Panc1 (cell line): Measurements from ENCODE around the gene PCED1A. TPM values are rescaled to one million over a fixed set of nuclear protein-coding genes. Genes with fewer than 3 reads are reported as not detected.

Experiments
- ATAC-seq: fragments of 200-7000 bp; cut with Tn5 transposase; 2 replicates; pipeline ENCODE4 v1.9.1; 2020; ENCODE audit warnings: mild to moderate bottlenecking, moderate library complexity
- BruUV-seq: library from RNA; stranded (reverse); fragments of 400-500 nt; replicated peaks from 2 replicates; lab custom pipeline; 2021; lab: Mats Ljungman, UMichigan
- CTCF ChIA-PET: fragments of 300-600 bp; sonication (Branson Sonifier 250); formaldehyde crosslinking; loops from one replicate; lab custom pipeline; 2022; ENCODE audit warnings: antibody characterized with exemption; lab: Charles Lee
- POLR2A ChIA-PET: fragments of 300-600 bp; sonication (Branson Sonifier 250); formaldehyde crosslinking; loops from one replicate; lab custom pipeline; 2022; ENCODE audit warnings: antibody characterized with exemption; lab: Charles Lee
- DNase-seq: peaks from one replicate; pipeline ENCODE4 v3.0.0-alpha.2; 2010; ENCODE audit warnings: low read depth, low spot score
- H3K27ac ChIP-seq: 2 replicates; pipeline ENCODE4 v1.5.1; 2011; ENCODE audit warnings: mild to moderate bottlenecking, low read length, inconsistent platforms
- H3K27me3 ChIP-seq: fragments of 200-500 bp; sonication (Bioruptor generic); 2 replicates; pipeline ENCODE4 v1.6.0; 2014; ENCODE audit warnings: low read length, inconsistent platforms; ENCODE audit not compliant: control insufficient read depth, insufficient read depth
- H3K36me3 ChIP-seq: fragments of 200-500 bp; sonication (Bioruptor generic); 2 replicates; pipeline ENCODE4 v1.5.1; 2014; ENCODE audit warnings: inconsistent platforms, mild to moderate bottlenecking, low read length, moderate library complexity; ENCODE audit not compliant: control insufficient read depth, insufficient read depth
- H3K4me1 ChIP-seq: 2 replicates; pipeline ENCODE4 v1.5.1; 2011; ENCODE audit warnings: inconsistent platforms, mild to moderate bottlenecking, low read length, moderate library complexity; ENCODE audit not compliant: control insufficient read depth, insufficient read depth
- H3K4me3 ChIP-seq, 2 experiments: 2 replicates each; pipeline ENCODE4 v1.5.1; 2011 to 2012; ENCODE audit warnings: low read depth in 2 of 2, low read length in 2 of 2, mild to moderate bottlenecking in 2 of 2, inconsistent platforms in 1 of 2, moderate library complexity in 1 of 2
- H3K9me3 ChIP-seq: fragments of 200-500 bp; sonication (Bioruptor generic); 2 replicates; pipeline ENCODE4 v1.5.1; 2014; ENCODE audit warnings: low read depth, mild to moderate bottlenecking, inconsistent platforms, low read length, moderate library complexity; ENCODE audit not compliant: control insufficient read depth, insufficient read depth
- CTCF ChIP-seq: fragments of 450-650 bp; IDR thresholded peaks from 2 replicates; pipeline ENCODE4 v1.5.1; 2017; ENCODE audit warnings: mild to moderate bottlenecking
- POLR2AphosphoS5 ChIP-seq: IDR thresholded peaks from 2 replicates; pipeline ENCODE4 v1.6.1; 2012; ENCODE audit warnings: mild to moderate bottlenecking, low read depth, low read length, moderate library complexity
- SIN3A ChIP-seq: IDR thresholded peaks from 2 replicates; pipeline ENCODE4 v1.6.1; 2012; ENCODE audit warnings: low read depth, mild to moderate bottlenecking, low read length, moderate library complexity, borderline replicate concordance; ENCODE audit not compliant: insufficient read depth
- TCF7L2 ChIP-seq: IDR thresholded peaks from 2 replicates; pipeline ENCODE4 v1.6.1; 2011; ENCODE audit warnings: mild to moderate bottlenecking, low read depth, low read length, inconsistent platforms
- in situ Hi-C: cut with HindIII; loops from 2 replicates; pipeline ENCODE4 v1.10.0; 2016; ENCODE audit warnings: low sequenced_read_pairs, low pct_unique_long_range_greater_than_20kb
- intact Hi-C: fragments of 100-400 bp; cut with micrococcal nuclease; formaldehyde crosslinking; loops from one replicate; pipeline ENCODE4 v1.10.0; 2022; ENCODE audit not compliant: unreplicated experiment
- total RNA-seq: library from RNA; stranded (reverse); gene quantifications from one replicate; pipeline ENCODE4 v1.2.1, GENCODE V29; 2021; ENCODE audit not compliant: unreplicated experiment
- TF ChIP-seq, protein P1 (sequence below), 2 experiments: IDR thresholded peaks; 2 replicates each; pipeline ENCODE4 v1.6.1; 2011 to 2012; ENCODE audit warnings: low read depth in 2 of 2, control low read depth in 1 of 2, low read length in 1 of 2, mild to moderate bottlenecking in 1 of 2, moderate library complexity in 1 of 2; ENCODE audit not compliant: insufficient read depth in 1 of 2

The PCED1A gene
- total RNA-seq, 1 experiment from 2014 or later, result 42.1 TPM

DNA sequence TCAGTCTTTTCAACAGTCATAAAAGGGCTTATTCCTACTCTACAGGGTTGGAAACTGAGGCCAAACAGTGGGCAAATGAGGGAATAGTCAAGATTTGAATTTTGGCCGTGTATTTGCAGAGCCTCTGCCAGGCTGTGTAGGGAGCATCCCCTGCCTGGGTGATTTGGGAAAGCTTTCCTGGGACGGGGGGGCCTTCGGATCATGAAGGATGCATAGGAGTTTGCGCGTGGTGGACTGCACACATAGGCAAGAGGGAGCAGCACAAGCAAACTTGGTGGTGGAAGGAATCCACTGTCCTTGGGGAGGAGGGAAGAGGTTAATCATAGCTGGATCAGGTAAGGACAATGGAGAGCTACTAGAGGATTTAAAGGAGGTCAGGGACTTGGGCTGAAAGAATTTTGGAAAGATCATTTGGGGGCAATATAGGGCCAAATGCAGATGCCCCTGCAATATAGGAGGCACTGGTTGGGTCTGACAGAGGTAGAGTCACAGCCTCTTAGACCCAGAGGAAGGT is 35.3 kb upstream of the PCED1A start:
- Histone ChIP-seq H3K4me1 (peaks cover 19% of the 10 kb centered on the region), H3K9me3 (no peaks in the 10 kb centered on the region), H3K4me3 (no peak overlapping the region), H3K27ac (no peak overlapping the region), H3K36me3 (no peaks in the 10 kb centered on the region; the same call in 1 of the 2 replicates), H3K27me3 (no peaks in the 10 kb centered on the region)
- intact Hi-C loops, result no loop called here
- ChIA-PET CTCF (no interaction called here), POLR2A (no interaction called here)
- TF ChIP-seq TCF7L2 (no peak), POLR2AphosphoS5 (no peak), SIN3A (no peak), CTCF (no peak)
- TF ChIP-seq, protein P1, sequence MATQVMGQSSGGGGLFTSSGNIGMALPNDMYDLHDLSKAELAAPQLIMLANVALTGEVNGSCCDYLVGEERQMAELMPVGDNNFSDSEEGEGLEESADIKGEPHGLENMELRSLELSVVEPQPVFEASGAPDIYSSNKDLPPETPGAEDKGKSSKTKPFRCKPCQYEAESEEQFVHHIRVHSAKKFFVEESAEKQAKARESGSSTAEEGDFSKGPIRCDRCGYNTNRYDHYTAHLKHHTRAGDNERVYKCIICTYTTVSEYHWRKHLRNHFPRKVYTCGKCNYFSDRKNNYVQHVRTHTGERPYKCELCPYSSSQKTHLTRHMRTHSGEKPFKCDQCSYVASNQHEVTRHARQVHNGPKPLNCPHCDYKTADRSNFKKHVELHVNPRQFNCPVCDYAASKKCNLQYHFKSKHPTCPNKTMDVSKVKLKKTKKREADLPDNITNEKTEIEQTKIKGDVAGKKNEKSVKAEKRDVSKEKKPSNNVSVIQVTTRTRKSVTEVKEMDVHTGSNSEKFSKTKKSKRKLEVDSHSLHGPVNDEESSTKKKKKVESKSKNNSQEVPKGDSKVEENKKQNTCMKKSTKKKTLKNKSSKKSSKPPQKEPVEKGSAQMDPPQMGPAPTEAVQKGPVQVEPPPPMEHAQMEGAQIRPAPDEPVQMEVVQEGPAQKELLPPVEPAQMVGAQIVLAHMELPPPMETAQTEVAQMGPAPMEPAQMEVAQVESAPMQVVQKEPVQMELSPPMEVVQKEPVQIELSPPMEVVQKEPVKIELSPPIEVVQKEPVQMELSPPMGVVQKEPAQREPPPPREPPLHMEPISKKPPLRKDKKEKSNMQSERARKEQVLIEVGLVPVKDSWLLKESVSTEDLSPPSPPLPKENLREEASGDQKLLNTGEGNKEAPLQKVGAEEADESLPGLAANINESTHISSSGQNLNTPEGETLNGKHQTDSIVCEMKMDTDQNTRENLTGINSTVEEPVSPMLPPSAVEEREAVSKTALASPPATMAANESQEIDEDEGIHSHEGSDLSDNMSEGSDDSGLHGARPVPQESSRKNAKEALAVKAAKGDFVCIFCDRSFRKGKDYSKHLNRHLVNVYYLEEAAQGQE (IDR thresholded peaks at IDR 0.05; ENCODE audit: insufficient read depth in 1 of 2, low read depth in 2 of 2, low read length in 1 of 2), result no peak
- in situ Hi-C loops, result no loop called here
- ATAC-seq (no peak), DNase-seq (no peak)
- BruUV-seq, result no TSS peak

DNA sequence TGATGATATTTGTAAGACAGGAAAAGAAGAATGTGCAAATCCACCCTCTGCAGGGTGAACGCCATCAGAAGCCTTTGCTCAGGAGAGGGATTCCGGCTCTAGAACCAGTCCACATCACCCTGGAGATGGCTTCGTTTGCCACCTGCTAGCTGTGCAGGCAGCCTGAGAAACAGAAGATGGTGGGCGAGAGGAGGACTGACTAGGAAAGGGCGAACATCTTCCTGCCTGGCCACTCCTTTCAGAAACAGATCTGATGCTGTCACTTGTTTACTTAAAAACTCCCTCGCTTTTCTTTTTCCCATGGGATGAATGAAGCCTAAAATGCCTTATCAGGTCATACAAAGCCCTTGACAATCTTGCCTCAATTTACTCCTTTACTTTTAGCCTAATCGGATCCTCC is 34.0 kb upstream of the PCED1A start:
- no peaks in the 10 kb centered on the region for H3K9me3 ChIP-seq
- TF ChIP-seq CTCF, result no peak
- TF ChIP-seq, protein P1 (IDR thresholded peaks at IDR 0.05; ENCODE audit: insufficient read depth in 1 of 2, low read depth in 2 of 2, low read length in 1 of 2), result no peak
- TF ChIP-seq SIN3A, result no peak
- no peak for TF ChIP-seq POLR2AphosphoS5
- TF ChIP-seq TCF7L2, result no peak
- H3K4me1 ChIP-seq, result peaks cover 24% of the 10 kb centered on the region
- BruUV-seq, result TSS peak; percentile 63
- ChIA-PET POLR2A (no interaction called here), CTCF (no interaction called here)
- in situ Hi-C loops, result no loop called here
- H3K27ac ChIP-seq, result peak overlapping the region; percentile 86
- intact Hi-C loops, result no loop called here
- ATAC-seq, result no peak
- H3K4me3 ChIP-seq, result peak overlapping the region; percentile 80 to 82
- H3K27me3 ChIP-seq, result no peaks in the 10 kb centered on the region
- H3K36me3 ChIP-seq, result no peaks in the 10 kb centered on the region; the same call in 1 of the 2 replicates
- no peak for DNase-seq
